HG03432 (cell line): Measurements from ENCODE around the gene CFAP20DC.
"Not testable (repeated sequence)": the region's sequence is repeated elsewhere in the genome, so short reads cannot be mapped to it uniquely, and the experiment has no call there.

Experiments used
- ATAC-seq: cut with Tn5 transposase; IDR thresholded peaks from one replicate; pipeline ENCODE4 v1.9.1; 2021; ENCODE audit warnings: mild to moderate bottlenecking, moderate library complexity; ENCODE audit not compliant: unreplicated experiment

Gene CFAP20DC

DNA sequence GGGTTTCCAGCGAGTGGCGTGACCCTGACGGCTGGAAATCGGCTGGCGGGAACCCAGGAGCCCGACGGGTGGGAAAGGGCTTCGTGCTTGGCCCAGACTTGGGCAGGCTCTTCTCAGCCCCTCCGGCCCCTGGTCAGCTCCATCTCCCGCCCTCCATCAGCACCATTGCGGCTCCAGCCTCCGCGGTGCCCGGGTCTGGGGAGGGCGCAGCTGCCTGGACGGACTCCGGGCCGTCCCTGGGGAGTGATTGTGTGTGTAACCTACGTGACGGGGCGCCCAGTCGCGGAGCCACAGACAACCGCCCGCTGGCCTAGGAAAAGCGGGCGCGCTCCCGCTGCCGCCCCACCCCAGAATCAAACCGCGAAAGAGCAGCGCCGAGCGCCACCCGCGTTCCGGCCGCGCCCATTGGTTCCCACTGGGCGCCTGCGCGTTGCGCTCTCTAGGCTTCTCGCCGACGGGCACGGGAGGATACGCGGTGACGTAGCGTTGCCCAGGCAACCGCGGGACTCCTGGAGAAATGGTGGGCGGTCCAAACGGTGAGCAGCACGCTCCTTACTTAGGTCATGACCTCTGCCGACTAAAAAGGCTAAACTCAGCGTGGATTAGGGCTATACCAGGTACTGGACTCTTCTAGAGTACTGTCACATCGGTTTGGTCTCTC, at the start of gene CFAP20DC:
Gene CFAP20DC, minus strand, starts transcription at position 355 of the 661 bp plus-strand sequence. CDS start 394 bp downstream, outside the sequence.
- ATAC-seq: peak; percentile 100

GRCh38 chr3:59098516-59098915, 48.7 kb upstream of the CFAP20DC start:
- not testable (repeated sequence) for ATAC-seq

DNA sequence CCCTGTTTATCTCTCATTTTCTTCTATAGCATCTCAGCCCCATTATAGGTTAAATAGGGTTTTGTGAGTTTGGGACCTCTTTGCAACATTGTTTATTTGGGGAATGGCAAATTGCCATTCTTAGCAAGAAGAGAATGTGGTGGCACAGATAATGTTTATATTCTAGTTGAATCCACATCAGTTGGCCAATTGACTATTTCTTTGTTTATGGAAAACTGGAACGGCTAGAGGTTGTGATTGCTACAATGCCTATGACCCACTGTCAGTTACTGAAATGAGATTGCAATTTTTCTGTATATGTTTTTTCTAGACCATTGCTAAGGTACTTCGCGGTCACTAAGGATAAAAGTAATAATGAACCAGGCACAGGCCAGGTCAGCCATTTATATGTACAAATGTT, 44.6 kb upstream of the CFAP20DC start:
- ATAC-seq: no peak

- no peak for ATAC-seq
Measured at GRCh38 chr3:59093521-59093920, 43.7 kb upstream of the CFAP20DC start.

GRCh38 chr3:59088761-59089160, 38.9 kb upstream of the CFAP20DC start:
- no peak for ATAC-seq

GRCh38 chr3:59085976-59086375, 36.2 kb upstream of the CFAP20DC start:
- ATAC-seq: no peak

GRCh38 chr3:59084583-59084982, 34.8 kb upstream of the CFAP20DC start:
- ATAC-seq: no peak

- ATAC-seq: no peak
Measured at GRCh38 chr3:59082106-59082505, 32.3 kb upstream of the CFAP20DC start.

- no peak for ATAC-seq
Measured at GRCh38 chr3:59081071-59081470, 31.2 kb upstream of the CFAP20DC start.

GRCh38 chr3:59079962-59080361, 30.1 kb upstream of the CFAP20DC start:
- ATAC-seq: no peak

DNA sequence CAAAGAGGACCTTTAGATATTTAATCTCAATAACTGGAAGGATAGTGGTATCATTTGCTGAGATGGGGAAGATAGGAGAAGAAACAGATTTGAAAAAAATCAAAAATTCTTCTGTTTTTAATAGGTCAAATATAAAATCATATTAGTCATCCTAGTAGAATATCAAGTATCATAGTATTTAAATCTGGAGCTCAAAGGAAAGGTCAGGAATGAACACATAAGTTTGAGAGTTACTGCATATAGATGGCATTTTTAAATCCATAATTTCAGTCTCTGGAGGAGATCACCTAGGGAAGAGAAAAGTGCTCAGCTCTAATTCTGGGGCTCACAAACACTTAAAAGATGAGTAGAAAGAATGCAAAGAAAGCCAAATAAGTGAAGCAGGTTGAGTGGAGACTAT, 24.9 kb upstream of the CFAP20DC start:
- no peak for ATAC-seq

- ATAC-seq: no peak
Measured at GRCh38 chr3:59072681-59073080, 22.9 kb upstream of the CFAP20DC start.

DNA sequence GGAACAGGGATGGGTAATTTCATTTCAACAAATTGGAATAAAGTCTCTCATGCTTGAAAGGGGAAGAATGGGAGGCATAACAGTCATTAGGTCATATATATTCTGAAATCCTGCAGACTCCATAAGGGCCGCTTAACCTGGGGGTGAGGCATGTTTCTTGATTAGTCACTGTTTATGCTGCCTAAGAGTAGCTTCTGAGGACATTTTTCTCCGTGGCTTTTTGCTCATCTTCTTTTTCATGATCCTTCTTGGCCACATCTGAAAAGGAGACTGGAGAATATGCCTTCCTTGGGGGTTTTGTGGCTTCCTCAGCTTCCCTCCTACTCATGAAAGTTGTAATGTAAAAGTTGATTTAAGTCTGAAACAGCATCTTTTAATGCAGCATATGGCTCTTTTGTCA, 20.0 kb upstream of the CFAP20DC start:
- ATAC-seq: no peak

GRCh38 chr3:59065240-59065639, 15.4 kb upstream of the CFAP20DC start:
- peak; percentile 37 for ATAC-seq

DNA sequence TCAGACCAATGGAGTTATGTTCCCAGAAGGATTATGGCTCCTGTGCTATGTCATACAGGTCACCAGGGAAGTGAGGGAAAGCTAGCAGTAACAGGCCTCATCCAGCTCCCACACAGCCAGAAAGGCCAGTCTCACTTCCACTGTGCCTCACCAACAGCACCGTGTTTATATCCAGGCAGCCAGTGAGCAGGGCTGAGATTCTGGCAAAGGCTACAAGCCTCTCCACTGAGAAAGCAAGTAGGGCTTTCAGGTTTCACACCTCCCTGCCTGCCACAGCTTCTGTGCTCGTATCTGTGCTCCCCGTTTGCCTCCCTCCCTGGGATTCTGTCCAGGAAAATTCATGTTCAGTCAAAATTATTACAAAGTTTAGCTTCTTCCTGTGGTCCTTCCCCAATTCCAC, 14.9 kb upstream of the CFAP20DC start:
- ATAC-seq: peak; percentile 48

- no peak for ATAC-seq
Measured at GRCh38 chr3:59064276-59064675, 14.5 kb upstream of the CFAP20DC start.

- ATAC-seq: no peak
Measured at GRCh38 chr3:59056706-59057105, 6.9 kb upstream of the CFAP20DC start.

GRCh38 chr3:59052803-59053411, 3.1 kb upstream of the CFAP20DC start:
- ATAC-seq: no peak

DNA sequence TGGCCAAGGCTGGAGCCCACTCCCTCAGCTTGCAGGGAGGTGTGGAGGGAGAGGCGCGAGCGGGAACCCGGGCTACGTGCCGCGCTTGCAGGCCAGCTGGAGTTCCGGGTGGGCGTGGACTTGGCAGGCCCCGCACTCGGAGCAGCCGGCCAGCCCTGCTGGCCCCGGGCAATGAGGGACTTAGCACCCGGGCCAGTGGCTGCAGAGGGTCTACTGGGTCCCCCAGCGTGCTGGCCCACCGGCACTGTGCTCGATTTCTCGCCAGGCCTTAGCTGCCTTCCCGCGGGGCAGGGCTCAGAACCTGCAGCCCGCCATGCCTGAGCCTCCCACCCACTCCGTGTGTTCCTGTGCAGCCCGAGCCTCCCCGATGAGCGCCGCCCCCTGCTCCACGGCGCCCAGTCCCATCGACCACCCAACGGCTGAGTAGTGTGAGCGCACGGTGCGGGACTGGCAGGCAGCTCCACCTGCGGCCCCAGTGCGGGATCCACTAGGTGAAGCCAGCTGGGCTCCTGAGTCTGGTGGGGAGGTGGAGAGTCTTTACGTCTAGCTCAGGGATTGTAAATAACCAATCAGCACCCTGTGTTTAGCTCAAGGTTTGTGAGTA, 1.1 kb upstream of the CFAP20DC start:
- ATAC-seq: not testable (repeated sequence)

DNA sequence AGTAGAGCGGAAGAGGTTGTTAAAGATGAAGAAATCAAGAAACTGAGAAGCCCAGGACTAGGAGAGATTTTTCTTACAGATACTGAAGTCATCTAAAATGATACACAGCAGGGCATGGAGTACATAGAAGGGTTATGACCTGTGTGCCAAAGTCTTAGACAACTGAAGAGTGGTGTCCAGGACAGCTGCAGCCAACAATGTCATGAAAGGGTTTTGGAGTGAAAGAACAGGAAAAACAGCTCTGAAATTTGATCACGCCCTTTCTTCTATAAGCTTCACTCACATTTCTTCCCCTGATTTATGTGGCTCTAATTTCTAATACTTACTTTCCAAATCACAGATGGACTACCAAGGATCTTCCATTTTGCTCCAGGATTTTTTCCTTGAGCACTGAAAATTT, 3.0 kb downstream of the CFAP20DC start:
- no peak for ATAC-seq

DNA sequence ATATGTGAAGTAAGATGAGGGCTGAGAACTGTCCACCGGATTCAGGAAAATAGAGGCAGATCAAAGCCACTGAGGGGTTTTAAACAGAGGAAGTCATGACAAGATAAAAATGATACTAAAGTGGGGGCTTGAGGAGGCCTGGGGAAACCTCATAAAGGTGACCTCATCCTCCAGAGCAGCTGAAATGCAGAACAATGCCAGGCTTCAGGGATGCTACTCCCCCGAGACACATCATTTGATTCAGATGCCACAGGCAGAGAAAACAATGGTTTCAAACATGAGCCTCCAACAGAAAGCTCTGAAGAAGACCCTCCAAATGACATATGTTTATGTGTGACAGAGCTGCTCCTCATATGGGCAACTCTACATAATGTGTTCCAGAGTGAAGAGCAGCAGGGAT, 6.4 kb downstream of the CFAP20DC start:
- no peak for ATAC-seq

- ATAC-seq: no peak
Measured at GRCh38 chr3:59040902-59041301, 8.9 kb downstream of the CFAP20DC start.
